ENCODE measurements around the gene CEP135. TPM values are rescaled to one million over a fixed set of nuclear protein-coding genes. Genes with fewer than 3 reads are reported as not detected.

The CEP135 gene
- total RNA-seq, 1 donor from 2014 or later = 5.6 TPM

DNA sequence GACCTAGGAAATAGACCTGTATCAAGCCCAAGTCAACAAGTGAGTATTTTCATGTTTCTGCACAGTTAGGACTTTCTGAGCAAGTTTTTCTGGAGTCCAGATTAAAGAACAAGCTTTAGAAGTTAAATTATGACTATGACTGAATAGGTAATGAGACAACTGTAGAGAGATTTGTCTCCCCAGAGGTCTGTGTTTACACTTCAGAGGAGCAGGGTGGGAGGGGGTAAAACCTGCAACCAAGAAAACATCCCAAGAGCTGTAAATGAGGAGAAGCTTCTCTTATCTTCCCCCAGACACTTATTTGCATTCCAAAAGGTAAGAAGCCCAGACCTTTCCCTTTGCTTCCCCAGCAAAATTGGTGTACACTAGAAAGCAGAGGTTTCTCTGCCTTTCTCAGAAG, 22.1 kb upstream of the CEP135 start:
- no peaks in the 10 kb centered on the region for H3K27me3 ChIP-seq (ENCODE audit: control insufficient read depth, insufficient read depth, low read length)
- H3K36me3 ChIP-seq (ENCODE audit: control insufficient read depth, insufficient read depth, low read length) = no peaks in the 10 kb centered on the region
- no peak for DNase-seq (ENCODE audit: low read depth)
- no peak overlapping the region for H3K4me3 ChIP-seq (ENCODE audit: low read depth, low read length)
- no peak for TF ChIP-seq CTCF (IDR thresholded peaks at IDR 0.05; ENCODE audit: insufficient read depth, low read length, poor library complexity, severe bottlenecking)

DNA sequence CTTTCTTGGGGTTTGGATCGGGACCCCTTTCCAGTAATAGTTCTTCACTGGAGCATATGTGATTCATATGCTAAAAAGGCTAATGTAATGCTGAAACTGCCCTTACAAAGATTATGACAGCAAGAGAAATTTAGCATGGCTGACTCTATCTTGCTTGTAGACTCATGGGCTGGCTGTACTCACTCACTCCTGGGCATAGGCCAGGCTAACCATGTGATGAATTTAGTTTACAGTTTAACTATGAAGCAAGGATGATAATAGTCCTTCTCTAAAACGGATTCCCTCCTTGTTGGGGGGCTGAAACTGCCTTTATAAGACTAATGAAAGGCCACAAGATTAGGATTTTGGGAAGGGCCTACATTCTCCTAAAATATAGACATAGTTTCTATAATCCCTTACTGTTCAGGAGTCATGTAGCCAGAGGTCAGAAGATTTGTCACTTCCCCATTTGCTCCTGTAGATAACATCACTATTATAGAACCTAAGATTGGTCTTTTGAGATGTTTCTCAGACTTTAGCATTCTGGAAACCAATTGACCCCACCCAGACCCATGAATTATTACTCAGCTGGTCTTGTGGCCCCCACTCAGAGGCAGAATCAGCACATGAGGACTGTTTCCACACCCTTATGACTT, 20.8 kb upstream of the CEP135 start:
- Histone ChIP-seq H3K4me3 (ENCODE audit: low read depth, low read length) (no peak overlapping the region), H3K36me3 (ENCODE audit: control insufficient read depth, insufficient read depth, low read length) (no peaks in the 10 kb centered on the region), H3K27me3 (ENCODE audit: control insufficient read depth, insufficient read depth, low read length) (no peaks in the 10 kb centered on the region)
- TF ChIP-seq CTCF (IDR thresholded peaks at IDR 0.05; ENCODE audit: insufficient read depth, low read length, poor library complexity, severe bottlenecking) = no peak
- no peak for DNase-seq (ENCODE audit: low read depth)

- no peaks in the 10 kb centered on the region for H3K27me3 ChIP-seq (ENCODE audit: control insufficient read depth, insufficient read depth, low read length)
- H3K36me3 ChIP-seq (ENCODE audit: control insufficient read depth, insufficient read depth, low read length) = no peaks in the 10 kb centered on the region
- no peak for TF ChIP-seq CTCF (IDR thresholded peaks at IDR 0.05; ENCODE audit: insufficient read depth, low read length, poor library complexity, severe bottlenecking)
- DNase-seq (ENCODE audit: low read depth) = no peak
- no peak overlapping the region for H3K4me3 ChIP-seq (ENCODE audit: low read depth, low read length)
Observed at GRCh38 chr4:55928846-55929245, 19.9 kb upstream of the CEP135 start.

DNA sequence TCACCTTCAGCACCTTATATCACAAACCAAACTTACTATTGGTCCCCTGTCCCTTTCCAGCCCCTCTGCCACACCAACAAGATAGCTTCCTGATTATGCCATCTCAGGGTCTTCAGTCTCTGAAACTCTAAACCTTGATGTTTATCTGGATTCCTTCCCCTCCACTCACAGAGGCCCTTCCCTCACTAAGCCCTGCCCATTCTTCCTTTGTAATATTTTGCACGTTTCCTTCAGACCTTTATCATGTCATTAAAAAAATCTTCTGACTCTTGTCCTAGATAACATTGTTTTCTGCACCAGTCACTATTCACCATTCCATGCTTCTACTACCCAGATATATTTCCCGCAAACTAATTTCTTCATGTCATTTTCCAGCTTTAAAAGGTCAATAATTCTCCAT, 17.7 kb upstream of the CEP135 start:
- no peaks in the 10 kb centered on the region for H3K36me3 ChIP-seq (ENCODE audit: control insufficient read depth, insufficient read depth, low read length)
- no peak for TF ChIP-seq CTCF (IDR thresholded peaks at IDR 0.05; ENCODE audit: insufficient read depth, low read length, poor library complexity, severe bottlenecking)
- DNase-seq (ENCODE audit: low read depth) = no peak
- no peak overlapping the region for H3K4me3 ChIP-seq (ENCODE audit: low read depth, low read length)
- H3K27me3 ChIP-seq (ENCODE audit: control insufficient read depth, insufficient read depth, low read length) = no peaks in the 10 kb centered on the region

- DNase-seq (ENCODE audit: low read depth) = no peak
- no peaks in the 10 kb centered on the region for H3K27me3 ChIP-seq (ENCODE audit: control insufficient read depth, insufficient read depth, low read length)
- no peak overlapping the region for H3K4me3 ChIP-seq (ENCODE audit: low read depth, low read length)
Observed at GRCh38 chr4:55931833-55932232, 16.9 kb upstream of the CEP135 start.

More at GRCh38 chr4:55931833-55932232, 16.9 kb upstream of the CEP135 start:
- H3K36me3 ChIP-seq (ENCODE audit: control insufficient read depth, insufficient read depth, low read length) = no peaks in the 10 kb centered on the region
- no peak for TF ChIP-seq CTCF (IDR thresholded peaks at IDR 0.05; ENCODE audit: insufficient read depth, low read length, poor library complexity, severe bottlenecking)
